IPS-15b (cell line): Measurements from ENCODE around the gene NPRL2.

Experiments
- H3K27me3 ChIP-seq: one replicate; pipeline ENCODE4 v1.6.1; 2013; ENCODE audit warnings: low read length; ENCODE audit not compliant: control insufficient read depth, insufficient read depth
- H3K36me3 ChIP-seq: one replicate; pipeline ENCODE4 v1.6.1; 2013; ENCODE audit warnings: low read length; ENCODE audit not compliant: control insufficient read depth, insufficient read depth
- H3K4me1 ChIP-seq: one replicate; pipeline ENCODE4 v1.6.1; 2013; ENCODE audit warnings: mild to moderate bottlenecking, low read length; ENCODE audit not compliant: control insufficient read depth, insufficient read depth
- H3K4me3 ChIP-seq: one replicate; pipeline ENCODE4 v1.5.1; 2013; ENCODE audit warnings: low read depth, low read length
- H3K9ac ChIP-seq: one replicate; pipeline ENCODE4 v1.6.1; 2013; ENCODE audit warnings: low read depth, mild to moderate bottlenecking, low read length
- H3K9me3 ChIP-seq: one replicate; pipeline ENCODE4 v1.6.1; 2013; ENCODE audit warnings: mild to moderate bottlenecking, low read length; ENCODE audit not compliant: control insufficient read depth, insufficient read depth

The NPRL2 gene

DNA sequence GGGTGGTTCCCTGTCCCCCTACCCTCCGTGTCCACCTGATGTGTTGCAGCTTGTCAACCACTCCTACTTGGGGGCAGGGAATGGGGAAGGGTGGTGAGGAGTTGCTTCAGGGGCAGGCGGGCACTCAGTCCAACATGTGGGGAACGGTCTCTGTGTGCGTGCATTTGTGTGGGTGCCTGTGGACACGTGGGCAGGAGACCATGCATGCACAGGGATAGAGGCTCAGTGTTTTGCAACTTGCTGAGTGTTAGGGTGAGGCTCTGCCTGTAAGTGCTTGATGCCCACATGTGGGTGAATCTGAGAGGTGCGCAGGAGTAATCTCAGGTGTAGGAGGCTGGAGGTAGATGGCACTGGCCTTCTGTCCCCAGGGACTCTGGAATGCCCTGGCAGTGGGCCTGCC, 33.2 kb upstream of the NPRL2 start:
- Histone ChIP-seq H3K9me3 (no peaks in the 10 kb centered on the region), H3K4me1 (no peaks in the 10 kb centered on the region), H3K27me3 (no peaks in the 10 kb centered on the region), H3K9ac (no peak overlapping the region), H3K36me3 (no peaks in the 10 kb centered on the region), H3K4me3 (no peak overlapping the region)

DNA sequence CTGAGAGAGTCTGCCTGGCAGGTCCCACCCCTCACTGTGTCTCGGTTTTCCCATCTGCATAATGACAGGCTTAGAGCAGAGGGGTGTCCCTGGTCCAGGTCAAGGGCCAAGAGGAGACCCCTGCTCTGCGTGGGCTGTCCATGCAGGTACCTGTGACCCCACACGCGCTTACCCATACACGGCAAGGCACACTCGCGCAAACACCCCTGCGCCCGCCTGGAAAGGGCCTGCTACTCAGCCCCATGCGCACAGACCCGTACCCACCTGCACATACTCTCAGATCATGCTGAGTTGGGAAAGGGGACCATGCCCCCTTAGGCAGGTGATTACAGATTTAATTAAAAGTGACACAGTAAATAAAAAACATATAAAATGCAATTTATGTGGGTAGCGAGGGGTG, 32.1 kb upstream of the NPRL2 start:
- H3K4me1 ChIP-seq, result no peaks in the 10 kb centered on the region
- no peaks in the 10 kb centered on the region for H3K36me3 ChIP-seq
- no peak overlapping the region for H3K4me3 ChIP-seq
- no peaks in the 10 kb centered on the region for H3K9me3 ChIP-seq
- H3K9ac ChIP-seq, result no peak overlapping the region
- H3K27me3 ChIP-seq, result no peaks in the 10 kb centered on the region

DNA sequence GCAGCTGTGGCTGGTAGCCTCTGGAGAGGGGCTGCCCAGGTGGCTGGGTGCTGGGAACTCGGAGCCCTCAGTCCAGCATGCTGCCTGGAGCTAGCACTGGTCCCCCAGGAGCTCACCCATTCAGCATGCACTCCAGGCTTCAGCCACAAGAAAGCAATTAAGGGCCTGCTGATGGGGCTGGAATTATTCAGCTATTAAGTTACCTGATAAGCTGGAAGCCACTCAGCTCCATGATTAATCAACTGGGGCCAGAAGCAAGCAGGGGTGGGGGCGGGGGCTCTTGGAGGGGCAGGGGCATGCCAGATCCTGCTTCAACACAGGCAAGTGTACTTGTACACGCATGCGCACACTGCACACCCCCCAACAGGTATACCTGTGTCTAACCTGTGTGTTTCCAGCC, 30.8 kb upstream of the NPRL2 start:
- no peak overlapping the region for H3K9ac ChIP-seq
- H3K36me3 ChIP-seq, result no peaks in the 10 kb centered on the region
- H3K9me3 ChIP-seq, result no peaks in the 10 kb centered on the region
- no peaks in the 10 kb centered on the region for H3K27me3 ChIP-seq
- no peak overlapping the region for H3K4me3 ChIP-seq
- no peaks in the 10 kb centered on the region for H3K4me1 ChIP-seq

DNA sequence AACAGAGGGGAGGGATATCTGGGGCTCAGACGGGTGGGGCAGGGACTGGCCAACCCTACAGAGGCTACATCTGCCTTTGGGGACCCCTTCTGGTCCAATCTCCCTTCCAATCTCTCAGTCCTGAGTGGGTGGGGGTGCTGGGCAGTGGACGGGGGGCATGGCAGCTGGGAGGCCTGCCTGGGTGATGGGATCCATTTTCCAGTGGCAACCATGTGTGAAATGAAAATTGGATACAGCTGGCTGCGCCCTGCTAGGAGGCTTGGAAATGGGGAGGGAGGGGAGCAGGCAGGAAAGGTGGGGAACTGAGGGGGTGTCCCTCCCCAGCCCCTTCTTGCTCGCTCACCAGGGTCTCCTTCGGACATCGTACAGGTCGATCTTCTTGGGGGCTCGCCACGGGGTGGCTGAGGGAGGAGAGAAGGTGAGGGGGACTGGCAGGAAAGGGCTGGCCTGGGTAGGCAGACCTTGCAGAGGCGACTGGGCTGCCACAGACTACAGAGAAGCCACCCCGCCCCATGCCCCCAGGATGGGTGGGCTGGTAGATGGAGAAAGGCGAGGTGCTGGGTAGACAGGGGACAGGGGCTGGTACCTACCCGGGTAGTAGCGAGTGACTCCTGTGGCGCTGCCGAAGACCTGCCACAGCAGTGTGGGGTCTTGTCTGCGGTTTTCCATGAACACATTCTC, 30.0 kb upstream of the NPRL2 start:
- Histone ChIP-seq H3K4me1 (no peaks in the 10 kb centered on the region), H3K36me3 (no peaks in the 10 kb centered on the region), H3K27me3 (no peaks in the 10 kb centered on the region), H3K9ac (no peak overlapping the region), H3K4me3 (no peak overlapping the region), H3K9me3 (no peaks in the 10 kb centered on the region)

DNA sequence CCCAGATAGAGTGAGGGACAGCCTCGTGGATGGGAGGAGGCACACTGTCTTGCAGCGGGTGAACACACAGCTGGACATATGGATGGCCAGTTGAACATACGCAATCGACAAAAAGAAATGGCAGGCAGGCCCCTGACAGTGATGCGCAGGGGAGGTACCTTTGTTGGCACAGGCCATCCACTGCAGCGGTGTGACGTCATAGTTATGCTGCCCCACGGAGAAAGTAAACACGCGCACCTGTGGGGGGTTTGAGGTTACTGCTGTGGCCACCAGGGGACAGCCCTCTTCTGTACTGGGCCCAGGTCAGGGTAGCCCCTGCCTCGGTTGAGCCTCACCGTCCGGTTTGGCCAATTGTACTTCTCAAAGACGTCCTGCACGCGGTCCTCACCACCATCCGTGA, 28.2 kb upstream of the NPRL2 start:
- Histone ChIP-seq H3K27me3 (no peaks in the 10 kb centered on the region), H3K9ac (no peak overlapping the region), H3K9me3 (no peaks in the 10 kb centered on the region), H3K4me3 (no peak overlapping the region), H3K4me1 (peaks cover 2% of the 10 kb centered on the region), H3K36me3 (peaks cover 5% of the 10 kb centered on the region)

DNA sequence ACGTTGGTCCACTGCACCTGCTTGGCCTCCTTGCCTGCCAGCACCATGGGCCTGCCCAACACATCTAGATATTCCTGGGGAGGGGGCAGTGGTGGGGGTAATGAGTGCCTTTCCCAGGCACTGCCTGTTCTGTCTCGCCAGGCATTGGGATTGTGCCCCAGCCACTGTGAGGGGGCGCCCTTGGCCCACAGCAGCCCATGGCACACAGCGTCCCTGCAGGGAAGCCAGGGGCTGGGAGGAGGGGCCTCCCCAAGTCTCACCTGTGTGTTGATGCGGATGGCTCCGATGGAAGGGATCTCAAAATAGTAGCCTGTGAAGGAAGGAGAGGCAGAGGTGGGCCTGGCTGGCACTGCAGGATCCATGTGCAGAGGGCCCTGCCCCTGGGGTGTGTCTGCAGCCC, 27.4 kb upstream of the NPRL2 start:
- peaks cover 2% of the 10 kb centered on the region for H3K4me1 ChIP-seq
- H3K36me3 ChIP-seq, result peaks cover 5% of the 10 kb centered on the region
- H3K4me3 ChIP-seq, result no peak overlapping the region
- H3K9me3 ChIP-seq, result no peaks in the 10 kb centered on the region
- H3K27me3 ChIP-seq, result no peaks in the 10 kb centered on the region
- no peak overlapping the region for H3K9ac ChIP-seq

DNA sequence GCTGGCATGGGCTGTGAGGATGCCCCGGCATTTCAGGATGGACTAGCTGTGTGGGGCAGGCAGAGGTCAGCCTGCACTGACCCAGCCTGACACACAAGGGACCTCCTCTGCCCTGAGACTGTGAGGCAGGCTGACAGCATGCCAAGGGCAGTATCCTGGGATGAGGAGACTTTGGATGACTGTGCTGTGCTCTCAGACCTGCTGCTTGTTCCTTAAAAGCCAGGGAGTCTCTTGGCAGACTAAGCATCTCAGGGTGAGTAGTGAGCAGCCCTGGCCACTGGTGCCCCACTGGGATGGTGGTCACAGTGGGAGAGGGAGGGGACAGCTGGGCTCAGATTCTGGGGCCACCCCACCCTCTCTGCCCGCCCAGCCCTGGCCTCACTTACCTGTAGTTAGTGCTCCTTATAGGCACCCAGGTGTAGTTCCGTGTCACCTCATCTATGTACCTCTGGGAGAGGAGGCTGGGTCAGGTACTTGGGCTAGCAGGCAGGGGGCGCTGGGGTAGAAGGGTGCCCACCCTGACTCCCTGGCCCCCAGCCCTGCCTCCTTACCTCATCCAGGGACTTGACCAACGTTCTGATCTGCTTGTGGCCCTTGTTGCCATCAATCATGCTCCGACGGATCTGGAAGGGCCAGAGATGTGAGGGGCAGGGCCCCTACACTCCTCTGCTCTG, 24.8 kb upstream of the NPRL2 start:
- Histone ChIP-seq H3K4me1 (peaks cover 2% of the 10 kb centered on the region), H3K9ac (no peak overlapping the region), H3K9me3 (no peaks in the 10 kb centered on the region), H3K4me3 (no peak overlapping the region), H3K36me3 (peaks cover 5% of the 10 kb centered on the region), H3K27me3 (no peaks in the 10 kb centered on the region)

DNA sequence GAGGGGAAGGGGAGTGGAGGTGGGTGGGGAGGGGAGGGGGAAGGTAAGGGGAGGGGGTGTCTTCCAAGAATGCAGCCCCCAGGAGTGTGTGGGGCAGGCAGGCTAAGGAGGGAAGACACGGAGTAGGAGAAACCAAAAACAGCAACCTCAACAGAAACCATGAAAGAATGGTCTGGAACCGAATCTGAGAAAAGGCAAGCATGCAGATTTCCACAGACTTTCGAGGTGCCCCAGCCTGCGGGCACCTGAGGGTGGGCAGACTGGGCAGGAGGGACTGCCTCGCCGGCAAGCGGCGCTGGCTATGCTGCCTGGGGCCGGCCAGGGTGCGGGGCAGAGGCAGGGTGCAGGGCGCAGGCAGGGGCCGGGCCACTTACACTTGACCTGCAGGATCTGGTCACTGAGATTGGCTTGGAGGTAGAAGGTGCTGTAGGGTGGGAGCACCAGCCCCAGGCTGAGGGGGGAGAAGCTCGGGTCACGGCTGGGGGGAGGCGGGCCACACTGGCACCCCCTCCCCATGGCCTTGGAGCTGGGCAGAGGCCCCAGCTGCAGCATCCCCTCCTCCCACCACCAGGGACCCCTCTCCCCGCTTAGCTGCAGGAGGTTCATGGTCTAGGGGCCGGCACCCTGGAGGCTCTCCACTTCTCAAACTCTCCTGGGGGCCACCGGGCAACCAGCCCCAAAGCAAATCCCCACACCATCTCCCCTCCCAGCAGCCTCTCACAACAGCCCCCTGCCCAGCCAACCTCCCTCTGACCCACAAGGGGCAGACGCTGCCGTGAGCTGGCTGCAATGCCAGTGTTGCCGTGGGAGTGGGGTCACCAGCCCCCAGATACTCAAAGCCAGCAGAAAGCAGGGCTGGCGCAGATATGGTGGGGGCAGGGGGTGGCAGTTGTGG, 24.0 kb upstream of the NPRL2 start:
- H3K9ac ChIP-seq, result no peak overlapping the region
- no peaks in the 10 kb centered on the region for H3K9me3 ChIP-seq
- H3K27me3 ChIP-seq, result no peaks in the 10 kb centered on the region
- no peak overlapping the region for H3K4me3 ChIP-seq
- peaks cover 5% of the 10 kb centered on the region for H3K36me3 ChIP-seq
- H3K4me1 ChIP-seq, result peaks cover 2% of the 10 kb centered on the region

DNA sequence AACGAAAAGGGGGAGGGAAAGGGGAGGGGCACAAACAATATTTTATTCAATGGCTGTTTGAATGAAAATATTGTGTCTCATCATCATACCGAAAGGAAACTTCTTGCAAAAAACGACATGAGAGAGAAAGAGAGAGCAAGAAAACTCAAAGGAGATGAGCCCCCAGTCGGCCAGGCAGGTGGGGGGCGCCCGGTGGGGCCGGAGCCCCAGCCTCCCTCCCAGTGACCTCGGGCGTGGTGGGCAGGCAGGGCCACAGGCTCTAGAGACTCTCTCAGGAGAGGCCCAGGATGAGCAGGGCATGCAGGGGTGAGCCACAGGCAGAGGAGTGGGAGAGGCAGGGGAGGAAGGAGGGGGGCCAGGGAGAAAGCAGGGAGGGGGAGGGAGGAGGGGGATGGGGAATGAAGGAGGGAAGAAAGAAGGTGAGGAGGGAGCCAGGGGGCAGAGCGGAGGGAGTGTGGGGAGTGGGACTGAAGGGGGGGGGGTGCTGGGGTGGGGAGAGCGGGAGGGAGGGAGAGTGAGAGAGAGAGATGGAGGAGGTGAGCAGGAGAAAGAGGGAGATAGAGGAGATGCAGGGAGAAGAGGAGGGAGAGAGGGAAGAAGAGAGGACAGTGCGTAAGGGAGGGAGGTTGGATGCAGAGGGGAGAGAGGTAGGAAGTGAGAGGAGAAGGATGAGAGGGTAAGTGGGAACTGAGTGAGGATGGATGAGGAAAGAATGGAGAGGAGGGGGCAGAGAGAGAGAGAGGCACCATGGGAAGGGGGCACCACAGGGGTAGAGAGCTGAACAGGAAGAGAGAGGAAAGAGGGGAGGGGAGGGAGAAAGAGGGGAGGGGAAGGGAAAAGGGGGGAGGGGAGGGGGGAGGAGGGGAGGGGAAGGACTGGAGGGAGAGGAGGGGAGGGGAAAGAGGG, 22.8 kb upstream of the NPRL2 start:
- Histone ChIP-seq H3K9me3 (no peaks in the 10 kb centered on the region), H3K27me3 (no peaks in the 10 kb centered on the region), H3K4me3 (no peak overlapping the region), H3K36me3 (peaks cover 5% of the 10 kb centered on the region), H3K4me1 (peaks cover 2% of the 10 kb centered on the region), H3K9ac (no peak overlapping the region)

DNA sequence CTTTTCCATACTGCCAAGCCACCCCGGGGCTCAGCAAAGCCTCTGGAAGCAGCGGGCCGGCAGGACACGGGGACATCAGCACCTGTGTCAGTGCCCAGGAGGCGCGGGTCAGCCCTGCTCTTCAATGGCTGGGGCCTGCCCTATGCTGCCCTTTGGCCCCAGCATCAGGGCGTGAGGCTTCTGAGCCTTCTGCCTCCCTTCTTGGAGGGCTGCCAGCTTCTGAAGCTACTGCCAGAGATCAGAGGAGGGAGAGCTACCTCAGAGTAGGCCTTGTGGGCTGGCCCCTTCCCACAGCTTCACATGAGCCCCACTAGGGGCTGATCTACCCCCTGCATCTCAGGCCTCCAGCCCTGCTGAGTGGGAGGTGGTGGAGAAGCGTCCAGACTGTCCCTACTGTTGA, 21.8 kb upstream of the NPRL2 start:
- Histone ChIP-seq H3K9me3 (no peaks in the 10 kb centered on the region), H3K9ac (no peak overlapping the region), H3K4me3 (no peak overlapping the region), H3K27me3 (no peaks in the 10 kb centered on the region), H3K36me3 (peaks cover 5% of the 10 kb centered on the region), H3K4me1 (peaks cover 2% of the 10 kb centered on the region)

DNA sequence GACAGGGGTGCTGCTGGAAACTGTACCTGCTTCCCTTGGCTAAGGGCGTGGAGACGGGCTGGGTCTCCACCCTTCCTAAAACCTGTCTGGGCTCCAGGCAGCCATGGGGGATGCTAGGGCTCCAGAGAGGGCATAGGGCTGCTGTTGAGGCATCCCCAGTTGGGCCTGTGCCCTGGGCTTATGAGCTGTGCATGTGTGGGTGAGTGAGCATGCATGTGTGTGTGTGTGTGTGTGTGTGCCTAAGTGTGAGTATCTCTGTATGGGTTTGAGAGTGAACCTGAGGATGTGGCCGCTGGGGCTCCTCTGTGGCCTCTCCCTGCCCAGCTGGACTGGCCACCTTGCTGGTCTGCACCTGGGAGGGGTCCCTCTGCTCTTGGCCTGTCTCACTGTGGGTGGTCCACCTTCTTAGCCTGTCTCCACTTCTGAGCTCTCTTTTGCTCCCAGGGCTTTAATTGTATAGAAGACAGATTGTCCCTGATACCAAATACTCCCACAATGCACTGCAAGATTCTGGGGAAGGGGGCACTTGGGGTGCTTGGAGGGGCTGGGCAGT, 20.6 kb upstream of the NPRL2 start:
- Histone ChIP-seq H3K4me1 (peaks cover 2% of the 10 kb centered on the region), H3K9ac (no peak overlapping the region), H3K27me3 (peaks cover under 1% of the 10 kb centered on the region), H3K4me3 (no peak overlapping the region), H3K9me3 (no peaks in the 10 kb centered on the region), H3K36me3 (peaks cover 7% of the 10 kb centered on the region)
